EH (cell line): ENCODE data around the gene CCDC74A.
"Not testable (repeated sequence)": the region's sequence is repeated elsewhere in the genome, so short reads cannot be mapped to it uniquely, and the experiment has no call there.

Source experiments
- DNase-seq: peaks from one replicate; pipeline ENCODE4 v3.0.0-alpha.2; 2015; ENCODE audit warnings: low read depth

The CCDC74A gene

GRCh38 chr2:131566371-131566770 lies 38.7 kb downstream of the CCDC74A start:
- DNase-seq: no peak

GRCh38 chr2:131567891-131568290 lies 40.2 kb downstream of the CCDC74A start:
- peak; percentile 1 for DNase-seq

- DNase-seq: not testable (repeated sequence)
Observed at GRCh38 chr2:131568401-131568800, 40.7 kb downstream of the CCDC74A start.

- DNase-seq: no peak
Observed at GRCh38 chr2:131572175-131572574, 44.5 kb downstream of the CCDC74A start.

GRCh38 chr2:131577812-131578211 lies 50.1 kb downstream of the CCDC74A start:
- no peak for DNase-seq

GRCh38 chr2:131580187-131580586 lies 52.5 kb downstream of the CCDC74A start:
- DNase-seq: no peak
